Hematopoietic multipotent progenitor cell (in vitro differentiated cells): ENCODE results near the gene JADE1. TPM values are rescaled to one million over a fixed set of nuclear protein-coding genes. Genes with fewer than 3 reads are reported as not detected.

Source experiments
- DNase-seq, 3 donors: peaks; one replicate each; pipeline ENCODE4 v3.0.0-alpha.2; 2011 to 2015; ENCODE audit warnings: low read depth in 2 of 3, low spot score in 2 of 3
- total RNA-seq: library from RNA; depleted of rRNA; stranded (reverse); fragments of >200 nt; gene quantifications from one replicate; pipeline ENCODE4 v1.2.3, GENCODE V29; 2012

Gene JADE1
- total RNA-seq, 1 donor = 23.7 TPM

DNA sequence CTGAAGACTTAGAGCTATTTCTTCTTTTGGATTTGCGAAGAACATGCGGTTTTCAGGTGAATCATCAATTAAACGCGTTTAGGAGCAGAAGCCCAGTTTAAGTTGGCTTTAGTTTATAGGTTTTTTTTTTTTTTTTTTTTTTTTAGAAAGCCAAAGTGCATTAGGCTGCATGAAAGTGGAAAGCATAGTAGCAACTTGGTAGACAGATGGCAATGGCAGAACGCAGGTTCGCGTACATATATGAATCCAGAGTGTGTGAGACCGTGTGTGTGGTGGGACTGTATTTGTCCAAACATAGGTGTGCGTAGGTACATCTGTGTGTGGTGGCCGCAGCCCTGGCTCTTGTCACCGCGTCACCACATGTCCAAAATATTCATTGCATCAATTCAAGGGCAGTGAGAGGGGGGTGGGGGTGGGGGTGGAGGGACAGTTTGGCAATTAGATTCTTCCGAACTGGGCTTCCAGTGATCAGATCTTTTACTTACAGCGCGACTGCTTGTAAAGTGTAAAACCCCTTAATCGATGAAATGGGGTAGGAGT is 901 bp downstream of the JADE1 start:
- peak in 1 of 3 donors; percentile 37 for DNase-seq

DNA sequence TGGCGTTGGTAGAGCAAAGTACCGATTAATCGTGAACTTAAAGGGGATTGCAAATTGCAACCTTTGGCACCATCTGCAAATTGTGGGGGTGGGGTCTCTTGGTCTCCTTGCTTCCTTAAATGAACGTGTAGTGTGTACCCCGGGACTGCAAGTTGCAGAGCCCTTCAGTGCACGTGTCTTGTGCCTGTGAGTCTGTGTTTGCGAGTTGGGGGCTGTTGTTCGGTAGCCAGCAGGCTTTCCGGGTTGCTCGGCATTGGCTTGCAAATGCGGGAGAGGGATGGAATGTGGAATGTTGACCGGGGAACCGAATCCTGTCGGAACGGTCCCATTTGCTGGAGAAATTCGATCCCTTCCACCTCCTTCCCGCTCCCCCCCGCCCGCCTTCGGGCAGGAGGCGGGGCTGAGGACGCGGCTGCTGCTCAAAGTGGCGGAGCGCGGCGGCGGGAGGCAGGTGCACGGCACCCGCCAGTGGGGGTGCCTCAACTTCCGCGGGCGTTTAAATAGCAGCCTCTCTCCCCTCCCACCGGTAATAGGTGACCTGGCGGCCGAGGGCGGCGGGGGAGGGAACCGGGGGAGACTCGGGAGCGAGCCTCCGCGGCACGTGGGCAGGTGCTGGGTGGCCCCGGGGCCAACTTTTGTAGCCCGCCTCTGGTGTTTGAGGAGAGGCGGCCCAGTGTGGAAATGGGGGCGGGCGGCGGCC is 1.5 kb downstream of the JADE1 start:
- DNase-seq = peak; percentile 59 to 82 (median 73)

DNA sequence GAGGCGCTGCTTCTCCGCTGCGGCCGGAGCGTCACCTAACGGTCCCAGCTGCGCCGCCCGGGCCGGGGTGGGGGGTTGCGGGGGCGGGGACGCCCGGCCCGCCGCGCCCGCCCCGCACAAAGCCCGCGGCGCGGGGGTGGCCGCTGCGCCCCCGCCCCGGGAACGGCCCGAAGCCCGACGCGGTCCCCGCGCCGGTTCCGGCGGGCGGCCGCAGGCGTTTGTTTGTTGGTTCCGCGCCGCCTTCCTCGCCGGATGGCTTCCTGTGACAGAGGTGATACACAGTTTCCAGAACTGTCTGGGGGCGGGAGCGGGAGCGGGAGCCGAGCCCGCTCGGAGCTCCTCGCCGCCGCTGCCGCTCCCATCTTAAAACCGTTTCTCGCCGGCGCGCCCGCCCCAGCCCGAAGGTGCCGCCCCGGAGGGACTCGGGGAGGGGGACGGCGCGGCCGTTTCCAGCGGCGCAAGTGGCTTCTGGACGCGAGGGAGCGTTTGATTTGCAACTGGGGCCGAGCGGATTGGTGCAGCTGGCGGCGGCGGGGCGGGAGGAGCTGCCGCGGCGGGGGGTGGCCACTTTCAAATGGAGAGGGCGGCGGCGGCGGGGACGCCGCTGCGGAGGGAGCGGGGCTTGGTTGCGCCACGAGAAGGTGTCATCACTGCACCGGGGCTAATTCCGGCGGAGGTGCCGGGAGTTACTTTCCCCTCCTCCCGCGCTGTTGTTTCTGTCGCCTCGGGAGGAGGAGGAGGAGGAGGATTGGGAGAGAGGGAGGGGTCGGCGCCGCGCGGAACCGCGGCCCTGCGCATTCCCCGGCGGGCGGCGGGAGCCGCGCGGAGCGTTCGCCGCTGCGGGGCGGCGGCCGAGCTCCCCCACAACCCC is 2.3 kb downstream of the JADE1 start:
- DNase-seq = peak; percentile 47 to 90 (median 89)

DNA sequence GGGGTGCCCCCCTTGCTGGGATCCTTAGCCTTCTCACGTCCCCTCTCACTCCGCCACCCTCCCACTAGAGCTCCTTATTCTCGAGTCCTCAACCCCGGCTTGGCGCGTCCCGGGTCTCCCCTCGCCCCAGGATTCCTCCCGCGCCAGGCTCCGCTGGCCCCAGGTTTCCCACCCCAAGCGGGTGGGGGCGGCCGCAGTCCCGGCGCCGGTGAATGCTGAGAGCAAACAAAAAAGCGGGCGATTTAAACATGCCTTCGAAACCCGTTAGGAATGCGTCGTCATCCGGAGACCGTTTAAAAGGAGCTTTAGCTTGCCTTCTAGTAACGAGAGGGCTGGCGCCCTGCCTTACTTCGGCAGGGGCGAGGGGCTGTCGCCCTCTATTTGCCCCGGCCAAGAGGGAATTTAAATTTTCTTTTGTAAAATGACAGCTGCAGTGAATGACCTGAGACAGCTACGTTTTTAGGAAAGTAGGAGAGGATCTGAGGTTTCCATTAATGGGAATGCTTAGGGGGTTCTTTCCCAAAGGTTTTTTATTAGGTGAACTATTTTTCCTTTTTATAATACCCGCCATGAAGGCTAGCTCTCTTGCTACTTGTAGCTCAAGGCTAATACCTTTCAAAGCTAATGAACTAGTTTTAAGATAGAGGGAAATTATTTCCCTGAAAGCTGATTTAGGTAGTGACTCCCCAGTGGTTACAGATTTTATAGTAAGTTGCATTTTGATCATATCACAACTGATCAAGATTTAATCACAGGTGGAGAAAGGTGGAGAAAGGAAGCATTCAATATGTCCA is 3.1 kb downstream of the JADE1 start:
- DNase-seq = peak in 2 of 3 donors; percentile 66 to 78

DNA sequence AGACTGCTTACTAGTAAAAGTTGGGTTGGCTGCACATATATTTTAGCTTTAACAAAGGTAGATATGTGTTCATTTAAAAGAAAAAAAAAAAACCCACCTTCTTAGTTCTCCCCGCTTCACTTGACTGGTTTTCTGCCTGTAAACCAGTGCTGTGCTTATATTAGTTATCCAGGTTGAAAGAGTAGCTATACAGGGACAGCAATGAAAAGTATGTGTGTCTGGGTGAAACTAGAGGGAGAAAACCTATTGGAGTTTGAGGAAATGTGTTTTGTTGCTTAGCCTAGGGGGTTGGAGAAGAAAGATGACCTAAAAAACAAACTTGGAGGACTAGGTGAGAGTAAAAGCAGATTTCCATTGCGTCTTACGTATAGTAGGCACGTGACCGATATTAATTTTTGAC is 4.5 kb downstream of the JADE1 start:
- DNase-seq = no peak

DNA sequence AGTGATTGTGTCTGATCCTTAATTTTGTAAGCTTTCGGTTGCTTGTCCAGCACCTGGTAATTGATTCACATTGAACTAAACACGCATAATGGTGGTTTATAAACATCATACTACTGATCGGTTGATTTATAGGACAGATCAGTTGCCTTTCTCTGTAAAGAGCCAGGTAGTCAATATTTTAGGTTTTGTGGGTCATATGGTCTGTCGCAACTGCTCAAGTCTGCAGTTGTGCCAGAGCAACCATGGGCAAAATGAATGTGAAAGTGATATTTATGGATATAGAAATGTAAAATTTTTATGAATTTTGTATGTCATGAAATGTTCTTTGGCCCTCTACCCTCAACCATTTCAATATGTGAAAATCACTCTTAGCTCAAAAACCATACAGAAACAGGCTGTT is 8.9 kb downstream of the JADE1 start:
- no peak for DNase-seq

DNA sequence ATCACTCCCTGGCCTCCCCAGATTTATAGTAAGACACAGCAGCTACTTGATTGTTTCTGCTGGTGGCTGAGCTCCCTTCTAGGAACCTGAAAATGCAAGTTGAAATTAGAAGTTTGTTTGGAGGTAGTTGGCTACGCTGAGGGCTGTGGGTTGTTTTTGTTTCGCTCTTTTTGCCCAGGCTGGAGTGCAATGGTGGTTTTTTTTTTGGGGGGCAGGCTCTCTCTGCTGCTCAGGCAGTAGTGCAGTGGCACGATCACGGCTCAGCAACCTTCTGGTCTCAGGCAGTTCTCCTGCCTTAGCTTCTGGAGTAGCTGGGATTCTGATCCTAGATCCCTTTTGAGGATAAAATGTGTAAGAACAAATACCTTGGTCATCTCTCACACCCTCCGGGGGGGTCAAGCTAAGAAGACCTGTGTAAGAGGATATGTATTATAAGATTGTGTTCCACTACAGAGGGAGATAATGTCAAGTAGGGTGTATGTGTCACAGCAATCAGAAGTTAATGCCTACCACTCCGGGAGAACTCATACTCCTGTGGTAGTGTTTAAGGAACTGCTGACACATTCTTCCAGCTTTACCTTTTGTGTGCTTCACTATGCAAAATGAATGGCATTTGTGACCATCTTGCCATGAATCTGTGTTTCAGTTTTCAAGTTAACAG is 9.7 kb downstream of the JADE1 start:
- no peak for DNase-seq

DNA sequence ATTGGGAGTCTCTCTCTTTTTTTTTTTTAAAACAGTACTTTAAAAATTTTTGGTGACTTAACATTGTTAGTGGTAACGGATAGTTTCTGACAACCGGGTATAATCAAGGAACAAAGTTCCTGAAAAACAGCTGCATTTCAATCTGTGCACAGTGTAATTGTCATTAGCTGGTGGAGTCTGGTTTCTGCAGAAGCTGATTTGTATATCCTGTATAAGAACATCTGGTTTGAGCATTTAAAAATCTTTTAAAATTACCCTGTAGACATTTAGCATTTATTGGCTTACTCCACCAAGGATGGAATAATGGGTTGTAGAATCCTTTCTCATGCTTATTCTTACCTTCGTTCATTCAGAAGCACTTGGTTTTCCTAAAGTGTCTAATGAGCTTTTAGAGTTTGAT is 11.2 kb downstream of the JADE1 start:
- no peak for DNase-seq

DNA sequence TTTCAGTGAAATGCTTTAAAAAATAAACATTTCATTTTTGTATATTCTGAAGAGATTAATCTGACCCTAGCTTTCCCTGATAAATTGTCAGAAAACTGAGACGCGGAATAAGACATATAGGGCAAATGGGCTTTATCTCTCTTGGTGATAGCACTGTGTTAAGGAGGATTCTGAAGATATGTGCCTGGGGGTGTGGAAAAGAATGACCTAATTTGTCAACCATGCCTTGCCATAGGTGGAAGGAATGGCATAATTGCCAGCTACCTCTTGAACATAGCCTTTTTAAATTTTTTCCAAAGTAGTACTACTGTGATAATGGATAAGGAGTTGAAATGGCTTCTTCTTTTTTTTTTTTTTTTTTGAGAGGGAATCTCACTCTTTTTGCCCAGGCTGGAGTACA is 11.7 kb downstream of the JADE1 start:
- no peak for DNase-seq

DNA sequence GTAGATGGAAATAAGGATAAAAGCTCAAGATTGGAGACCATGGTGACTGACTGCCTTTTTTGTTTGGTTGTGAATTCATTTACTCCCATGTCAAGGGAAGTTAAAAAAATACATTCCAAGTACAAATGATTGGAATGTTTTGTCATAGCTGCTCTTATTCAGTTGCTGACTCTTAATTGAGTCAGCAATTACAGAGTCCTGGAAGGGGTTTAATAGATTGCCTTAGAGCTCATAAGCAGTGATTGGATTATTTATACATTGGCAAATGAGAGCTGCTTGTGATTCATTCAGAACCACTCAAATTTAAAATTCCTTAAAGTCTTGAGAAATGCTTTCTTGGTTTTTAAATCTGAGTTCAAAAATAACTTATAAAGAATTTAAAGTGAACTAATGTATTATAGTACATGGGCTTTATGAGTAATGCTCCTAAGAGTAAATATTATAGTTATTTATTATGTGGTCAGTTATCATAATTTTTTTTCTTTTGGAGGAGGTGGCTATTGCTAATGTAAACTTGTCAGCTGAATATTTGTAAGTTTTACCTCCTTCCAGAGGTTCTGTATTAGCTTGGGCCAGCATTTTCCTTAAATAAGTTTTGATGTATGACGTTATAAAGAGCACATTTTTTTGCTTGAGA is 13.6 kb downstream of the JADE1 start:
- no peak for DNase-seq

DNA sequence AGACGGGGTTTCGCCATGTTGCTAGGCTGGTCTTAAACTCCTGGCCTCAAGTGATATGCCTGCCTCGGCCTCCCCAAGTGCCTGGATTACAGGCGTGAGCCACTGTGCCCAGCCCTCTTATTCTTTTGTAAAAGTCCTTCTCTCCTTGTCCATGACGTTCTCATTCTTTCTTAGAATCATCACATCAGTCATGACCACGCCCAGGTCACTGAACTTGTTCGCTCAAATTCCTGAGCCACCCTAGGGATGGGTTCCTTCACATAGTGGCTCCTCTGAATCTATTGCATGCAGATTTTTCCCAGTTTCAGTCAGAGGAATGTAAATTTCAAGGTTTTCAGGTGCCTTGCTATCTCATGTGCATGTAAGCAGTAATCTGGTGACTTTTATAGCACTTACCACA is 15.7 kb downstream of the JADE1 start:
- no peak for DNase-seq

DNA sequence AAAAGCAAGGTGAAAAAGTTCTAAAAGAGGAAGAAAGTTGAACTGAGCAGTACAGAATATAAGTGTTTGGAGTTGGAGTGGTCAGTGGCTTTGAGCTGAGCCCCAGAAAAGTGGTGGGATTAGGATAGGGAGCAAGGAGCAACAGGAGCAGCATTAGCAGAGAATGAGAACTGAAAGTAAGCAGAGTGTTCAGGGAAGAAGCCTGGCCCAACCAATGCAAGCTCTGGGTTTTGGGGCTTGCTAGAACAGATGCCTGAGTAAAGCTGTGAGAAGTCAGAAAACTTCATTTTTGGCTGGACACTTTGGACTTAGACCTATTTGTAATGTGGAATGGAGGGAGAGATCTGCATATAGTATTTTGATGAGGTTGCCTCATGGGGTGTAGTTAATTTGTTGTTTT is 17.8 kb downstream of the JADE1 start:
- no peak for DNase-seq

DNA sequence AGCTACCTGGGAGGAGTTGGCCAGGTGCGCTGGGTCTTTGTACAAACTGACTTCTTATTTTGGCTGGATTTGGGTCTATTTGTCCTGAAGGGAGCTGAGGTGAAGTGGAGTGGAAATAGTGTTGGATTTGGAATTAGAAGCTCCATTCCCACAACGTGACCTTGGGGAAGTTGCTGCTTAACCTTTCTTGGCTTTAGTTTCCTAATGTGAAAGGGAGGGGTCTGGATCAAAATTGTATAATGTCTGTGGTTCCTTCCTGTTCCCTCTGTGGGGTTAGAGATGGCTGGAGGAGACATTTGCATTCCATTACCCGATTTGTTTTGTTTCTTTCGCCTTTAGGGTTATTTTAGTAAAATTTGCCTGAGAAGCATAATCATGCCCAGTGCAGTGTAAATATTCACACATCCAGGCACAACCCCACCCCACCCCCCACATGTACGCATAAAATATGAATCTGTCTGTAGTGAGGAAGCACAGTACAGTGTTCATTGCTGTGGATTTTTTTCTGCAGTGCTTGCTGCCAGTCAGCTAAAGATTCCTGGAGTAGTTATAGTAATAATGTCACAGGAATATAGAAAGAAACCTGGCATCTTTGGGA is 21.5 kb downstream of the JADE1 start:
- no peak for DNase-seq

DNA sequence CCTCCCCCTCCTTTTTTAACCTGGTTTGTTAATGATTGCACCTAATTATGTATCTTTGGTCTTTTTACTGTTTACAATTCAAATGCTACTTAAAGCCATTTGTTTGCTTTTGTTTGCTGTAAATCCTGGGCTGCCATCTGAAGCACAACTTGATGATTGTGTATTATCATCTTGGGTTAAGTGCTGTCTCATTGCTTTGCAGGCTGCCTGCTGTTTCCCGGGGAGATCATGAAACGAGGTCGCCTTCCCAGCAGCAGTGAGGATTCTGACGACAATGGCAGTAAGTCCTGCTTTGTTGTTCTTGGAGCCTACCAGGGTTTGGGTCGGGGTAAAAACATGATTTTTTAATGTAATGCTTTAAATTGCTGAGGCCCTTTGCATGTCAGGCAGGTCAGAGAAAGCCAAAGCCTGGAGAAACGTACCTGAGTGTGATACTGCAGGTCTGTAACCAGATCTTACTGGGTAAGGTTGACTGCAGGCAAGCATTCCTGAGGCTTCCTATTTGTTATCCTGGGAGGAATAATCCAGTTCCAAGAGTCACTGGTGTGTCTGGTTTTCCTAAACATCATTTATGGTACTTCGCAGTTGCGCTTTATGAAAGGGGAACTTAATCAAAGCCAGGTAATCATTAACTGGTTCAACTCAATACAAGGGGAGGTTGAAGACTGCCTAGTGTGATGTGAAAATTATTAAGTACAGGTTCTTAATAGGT is 22.2 kb downstream of the JADE1 start:
- no peak for DNase-seq

DNA sequence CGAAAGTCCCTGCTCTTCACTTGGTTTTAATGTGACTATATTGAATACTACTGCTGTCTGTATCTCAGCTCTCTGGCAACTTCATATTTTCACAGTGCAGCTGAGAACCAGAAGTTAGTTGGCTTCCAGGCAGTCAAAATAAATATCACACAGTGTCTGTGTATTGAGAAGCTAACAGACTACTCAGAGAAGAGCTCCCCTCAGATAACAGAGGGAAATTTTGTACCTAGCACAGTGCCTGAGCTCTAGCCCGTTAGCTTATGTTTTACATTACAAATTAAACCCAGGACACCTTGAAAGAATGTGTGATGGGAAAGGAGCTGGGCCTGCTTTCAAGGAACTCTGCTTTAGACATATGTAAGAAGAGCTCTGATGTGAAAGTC is 22.7 kb downstream of the JADE1 start:
- DNase-seq = no peak

DNA sequence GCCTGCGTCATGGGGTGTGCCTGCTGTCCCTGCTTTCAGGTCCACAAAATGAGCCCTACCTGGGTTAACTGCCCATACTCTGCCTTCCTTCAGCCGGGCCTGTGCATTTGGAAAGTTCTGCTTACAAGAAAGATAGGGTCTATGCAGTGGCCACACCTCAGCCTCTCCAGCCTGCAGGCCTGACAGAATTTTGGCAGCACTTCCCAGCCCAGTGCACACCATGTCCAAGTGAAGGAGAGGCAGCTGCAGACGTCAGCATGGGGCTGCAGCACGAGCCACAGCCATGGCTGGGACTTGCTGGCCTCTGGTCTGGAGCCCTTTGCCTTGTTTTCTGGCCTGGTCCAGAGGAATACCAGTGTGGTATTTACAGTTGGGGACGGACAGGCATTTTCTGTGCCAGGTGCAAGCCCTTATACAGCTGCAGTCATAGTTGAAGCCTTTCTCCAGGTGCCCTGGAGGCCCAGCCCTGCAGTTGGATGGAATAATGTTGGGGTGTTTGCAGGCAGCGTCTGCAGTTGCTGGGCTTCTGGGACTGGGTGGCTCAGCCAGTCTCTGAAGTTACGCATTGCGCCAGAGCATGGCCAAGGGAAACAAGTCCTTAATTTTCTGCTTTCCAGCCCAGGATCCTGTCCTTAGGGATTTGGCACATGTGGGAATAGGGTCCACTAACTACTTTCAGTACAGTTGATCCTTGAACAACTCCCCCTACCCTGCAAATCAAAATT is 26.2 kb downstream of the JADE1 start:
- DNase-seq = no peak

DNA sequence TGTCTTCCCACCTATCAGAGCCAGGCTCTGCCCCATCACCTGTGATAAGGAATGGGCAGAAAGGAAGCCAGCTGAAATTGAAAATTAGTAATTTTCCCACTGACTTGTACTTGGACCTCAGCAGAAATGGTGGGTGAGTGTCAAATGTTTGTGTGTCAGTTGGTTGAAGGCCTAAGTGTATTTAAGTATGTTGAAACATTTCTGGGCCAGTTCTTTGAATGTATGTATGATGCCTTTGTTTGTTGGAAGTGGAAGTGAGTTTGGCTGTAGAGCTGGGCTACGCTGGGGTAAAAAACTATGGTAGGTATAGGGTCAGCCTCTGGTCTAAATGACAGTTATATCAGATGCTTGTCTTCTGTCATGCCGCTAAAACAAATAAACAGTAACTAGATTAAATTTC is 27.7 kb downstream of the JADE1 start:
- no peak for DNase-seq

DNA sequence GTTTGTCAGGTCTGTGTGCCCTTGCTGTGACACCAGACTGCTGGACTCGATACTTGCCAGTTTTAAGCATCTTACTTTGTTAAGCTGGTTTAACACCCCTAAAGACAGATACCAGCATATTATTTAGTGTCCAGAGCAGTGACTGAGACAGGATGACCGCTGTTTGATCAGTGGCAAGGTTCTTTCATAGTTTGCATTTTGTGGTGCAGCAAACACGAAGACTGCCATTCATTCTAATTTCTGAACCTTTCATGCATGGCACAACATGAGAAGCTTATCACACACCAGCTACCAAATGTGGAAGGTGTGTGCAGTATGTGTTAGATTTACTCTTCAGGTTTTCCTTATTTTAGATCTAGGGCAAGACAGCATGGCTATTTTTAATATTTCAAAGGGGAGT is 28.2 kb downstream of the JADE1 start:
- DNase-seq = no peak
